ENCODE data around the gene XPR1. TPM values are rescaled to one million over a fixed set of nuclear protein-coding genes. Genes with fewer than 3 reads are reported as not detected.

XPR1 gene
- polyA plus RNA-seq, 1 donor (not counting 4 experiments of a cell fraction or from before 2014, with no cell fraction given): 40.0 TPM

- no peak for DNase-seq (ENCODE audit: low read depth, low spot score)
- FAIRE-seq: no peak
- Histone ChIP-seq H2AFZ (ENCODE audit: control insufficient read depth, low read length) (no peak overlapping the region), H3K9ac (ENCODE audit: control insufficient read depth, extremely low read depth, insufficient read depth, low read length) (no peak overlapping the region), H3K9me3 (ENCODE audit: control insufficient read depth, low read depth, low read length) (no peaks in the 10 kb centered on the region), H3K36me3 (ENCODE audit: control insufficient read depth in 2 of 2, extremely low read depth in 1 of 2, insufficient read depth in 2 of 2, low read length in 2 of 2) (no peaks in the 10 kb centered on the region), H4K20me1 (ENCODE audit: control insufficient read depth, extremely low read depth, insufficient read depth, low read length) (no peaks in the 10 kb centered on the region), H3K4me3 (ENCODE audit: control insufficient read depth in 2 of 3, extremely low read depth in 1 of 3, insufficient read depth in 2 of 3, low read depth in 1 of 3, low read length in 3 of 3) (no peak overlapping the region), H3K79me2 (ENCODE audit: control insufficient read depth, insufficient read depth, low read length) (no peaks in the 10 kb centered on the region), H3K4me1 (ENCODE audit: control insufficient read depth, extremely low read depth, insufficient read depth, low read length) (no peaks in the 10 kb centered on the region), H3K27me3 (ENCODE audit: control insufficient read depth, extremely low read depth, insufficient read depth, low read length) (no peaks in the 10 kb centered on the region), H3K27ac (ENCODE audit: control insufficient read depth, insufficient read depth, low read length) (no peak overlapping the region), H3K4me2 (ENCODE audit: control insufficient read depth, extremely low read depth, insufficient read depth, low read depth, low read length) (no peak overlapping the region), H3K9me1 (ENCODE audit: control insufficient read depth, extremely low read depth, insufficient read depth, low read length) (no peaks in the 10 kb centered on the region)
- dilution Hi-C loops (cut with MboI; ENCODE audit: extremely low pct_ligation_motif_present, low sequenced_read_pairs): no loop called here
- TF ChIP-seq CTCF (optimal IDR thresholded peaks at IDR 0.05 in 1 of 3, IDR thresholded peaks at IDR 0.05 in 1 of 3, conservative IDR thresholded peaks at IDR 0.05 in 1 of 3; ENCODE audit: extremely low read depth in 1 of 3, insufficient read depth in 2 of 3, low read length in 3 of 3): no peak
- no peak for TF ChIP-seq EZH2 (IDR thresholded peaks at IDR 0.05; ENCODE audit: low read length)
These were observed 133.3 kb downstream of the XPR1 start for GRCh38 chr1:180765151-180765550.

- H2AFZ ChIP-seq (ENCODE audit: control insufficient read depth, low read length): no peak overlapping the region
- DNase-seq (ENCODE audit: low read depth, low spot score) (no peak), FAIRE-seq (no peak)
- dilution Hi-C loops (cut with MboI; ENCODE audit: extremely low pct_ligation_motif_present, low sequenced_read_pairs): no loop called here
- H3K36me3 ChIP-seq (ENCODE audit: control insufficient read depth in 2 of 2, extremely low read depth in 1 of 2, insufficient read depth in 2 of 2, low read length in 2 of 2): no peaks in the 10 kb centered on the region
- no peaks in the 10 kb centered on the region for H4K20me1 ChIP-seq (ENCODE audit: control insufficient read depth, extremely low read depth, insufficient read depth, low read length)
- peaks cover 1% of the 10 kb centered on the region for H3K79me2 ChIP-seq (ENCODE audit: control insufficient read depth, insufficient read depth, low read length)
- no peak for TF ChIP-seq CTCF (optimal IDR thresholded peaks at IDR 0.05 in 1 of 3, IDR thresholded peaks at IDR 0.05 in 1 of 3, conservative IDR thresholded peaks at IDR 0.05 in 1 of 3; ENCODE audit: extremely low read depth in 1 of 3, insufficient read depth in 2 of 3, low read length in 3 of 3)
- TF ChIP-seq EZH2 (IDR thresholded peaks at IDR 0.05; ENCODE audit: low read length): no peak
- H3K4me1 ChIP-seq (ENCODE audit: control insufficient read depth, extremely low read depth, insufficient read depth, low read length): peaks cover 7% of the 10 kb centered on the region
- H3K9me1 ChIP-seq (ENCODE audit: control insufficient read depth, extremely low read depth, insufficient read depth, low read length): no peaks in the 10 kb centered on the region
- no peak overlapping the region for H3K9ac ChIP-seq (ENCODE audit: control insufficient read depth, extremely low read depth, insufficient read depth, low read length)
- no peak overlapping the region for H3K4me2 ChIP-seq (ENCODE audit: control insufficient read depth, extremely low read depth, insufficient read depth, low read depth, low read length)
- no peak overlapping the region for H3K4me3 ChIP-seq (ENCODE audit: control insufficient read depth in 2 of 3, extremely low read depth in 1 of 3, insufficient read depth in 2 of 3, low read depth in 1 of 3, low read length in 3 of 3)
- H3K27ac ChIP-seq (ENCODE audit: control insufficient read depth, insufficient read depth, low read length): no peak overlapping the region
- H3K9me3 ChIP-seq (ENCODE audit: control insufficient read depth, low read depth, low read length): no peaks in the 10 kb centered on the region
- no peaks in the 10 kb centered on the region for H3K27me3 ChIP-seq (ENCODE audit: control insufficient read depth, extremely low read depth, insufficient read depth, low read length)
These were observed 138.1 kb downstream of the XPR1 start for GRCh38 chr1:180769889-180770288.

All from keratinocyte (primary cell).